Lower lobe of right lung (tissue), 2 donors: ENCODE data around the gene MYOM1. TPM values are rescaled to one million over a fixed set of nuclear protein-coding genes. Genes with fewer than 3 reads are reported as not detected.

ENCODE experiments used
- ATAC-seq, 2 donors: fragments of 200-7000 bp; cut with Tn5 transposase; one replicate each; pipeline ENCODE4 v1.9.1; 2020 to 2022; ENCODE audit warnings: mild to moderate bottlenecking in 2 of 2, moderate library complexity in 2 of 2
- DNase-seq: peaks from one replicate; pipeline ENCODE4 v3.0.0-alpha.2; 2020
- H3K27ac ChIP-seq: fragments of 200-600 bp; one replicate; pipeline ENCODE4 v1.8.0; 2022
- H3K27me3 ChIP-seq: fragments of 200-600 bp; one replicate; pipeline ENCODE4 v1.8.0; 2022; ENCODE audit warnings: low read depth
- H3K36me3 ChIP-seq: fragments of 200-600 bp; one replicate; pipeline ENCODE4 v1.8.0; 2022; ENCODE audit warnings: mild to moderate bottlenecking
- H3K4me1 ChIP-seq: fragments of 200-600 bp; one replicate; pipeline ENCODE4 v1.8.0; 2022
- H3K4me3 ChIP-seq: fragments of 200-600 bp; one replicate; pipeline ENCODE4 v1.8.0; 2022; ENCODE audit warnings: mild to moderate bottlenecking
- H3K9me3 ChIP-seq: fragments of 200-600 bp; one replicate; pipeline ENCODE4 v1.8.0; 2022
- CTCF ChIP-seq: fragments of 200-600 bp; IDR thresholded peaks from one replicate; pipeline ENCODE4 v1.8.0; 2022; ENCODE audit warnings: antibody characterized with exemption, mild to moderate bottlenecking
- intact Hi-C: fragments of 100-400 bp; cut with DNase I; formaldehyde crosslinking; loops from one replicate; pipeline ENCODE4 v1.11.0; 2022
- total RNA-seq: library from RNA; stranded (reverse); fragmentation: NEBNext Ultra II Directional; extraction: Animal tissue kit (Norgen Biotek cat#: 25700); gene quantifications from one replicate; pipeline ENCODE4 v1.2.1, GENCODE V29; 2021
- donor health status: DM: no; HTN: yes; CAD: no; lungs with severe emphysema.

MYOM1 gene
- total RNA-seq, 1 donor from 2014 or later: 5.0 TPM

DNA sequence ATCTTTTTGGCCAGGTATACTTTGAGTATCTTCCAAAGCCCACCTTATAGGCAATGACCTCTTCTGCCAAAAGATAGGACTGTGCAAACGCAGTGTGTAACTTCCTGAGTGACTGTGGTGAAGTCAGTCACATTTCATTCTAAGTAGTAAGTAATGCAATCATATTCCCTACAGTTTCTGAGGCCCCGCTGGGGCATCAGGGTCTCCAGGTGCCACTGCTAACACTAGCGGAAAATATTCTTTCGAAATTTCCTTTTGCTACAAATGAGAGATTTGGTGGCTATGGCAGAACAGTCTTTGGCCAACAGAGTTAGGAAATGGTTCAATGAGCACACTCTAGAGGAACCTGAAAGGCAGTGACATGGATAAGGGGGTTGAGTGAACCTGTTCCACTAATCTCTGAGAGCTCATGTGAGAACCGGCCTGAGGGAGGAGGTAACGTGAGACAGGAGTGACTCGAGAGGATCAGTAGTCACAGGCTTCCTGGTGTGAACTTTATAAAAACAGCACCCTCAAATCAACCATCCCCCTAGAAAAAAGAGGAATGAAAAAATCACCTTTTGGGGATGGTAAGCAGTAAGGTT, 104.2 kb downstream of the MYOM1 start:
- peak overlapping the region; percentile 44 for H3K27ac ChIP-seq
- H3K4me1 ChIP-seq: peaks cover 3% of the 10 kb centered on the region
- H3K27me3 ChIP-seq: no peaks in the 10 kb centered on the region
- no peak overlapping the region for H3K4me3 ChIP-seq
- ATAC-seq (no peak), DNase-seq (no peak)
- no peaks in the 10 kb centered on the region for H3K9me3 ChIP-seq
- no peaks in the 10 kb centered on the region for H3K36me3 ChIP-seq
- no peak for TF ChIP-seq CTCF
- intact Hi-C loops: no loop called here

DNA sequence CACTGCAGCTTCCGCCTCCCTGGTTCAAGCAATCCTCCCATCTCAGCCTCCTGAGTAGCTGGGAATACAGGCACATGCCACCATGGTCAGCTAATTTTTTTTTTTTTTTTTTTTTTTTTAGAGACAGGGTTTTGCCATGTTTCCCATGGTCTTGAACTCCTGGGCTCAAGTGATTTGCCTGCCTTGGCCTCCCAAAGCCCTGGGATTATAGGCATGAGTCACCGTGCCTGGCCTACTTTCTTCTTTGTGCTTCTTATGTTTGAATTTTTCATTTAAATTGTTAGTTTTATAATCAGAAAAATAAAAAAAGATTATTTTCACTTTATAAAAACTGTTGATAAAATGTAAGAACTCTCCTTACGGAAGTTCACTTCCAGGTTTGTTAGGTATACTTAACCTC, 105.3 kb downstream of the MYOM1 start:
- Histone ChIP-seq H3K36me3 (no peaks in the 10 kb centered on the region), H3K4me3 (no peak overlapping the region), H3K9me3 (no peaks in the 10 kb centered on the region), H3K27me3 (no peaks in the 10 kb centered on the region), H3K27ac (no peak overlapping the region), H3K4me1 (peaks cover 3% of the 10 kb centered on the region)
- DNase-seq (no peak), ATAC-seq (no peak)
- intact Hi-C loops: no loop called here
- no peak for TF ChIP-seq CTCF

DNA sequence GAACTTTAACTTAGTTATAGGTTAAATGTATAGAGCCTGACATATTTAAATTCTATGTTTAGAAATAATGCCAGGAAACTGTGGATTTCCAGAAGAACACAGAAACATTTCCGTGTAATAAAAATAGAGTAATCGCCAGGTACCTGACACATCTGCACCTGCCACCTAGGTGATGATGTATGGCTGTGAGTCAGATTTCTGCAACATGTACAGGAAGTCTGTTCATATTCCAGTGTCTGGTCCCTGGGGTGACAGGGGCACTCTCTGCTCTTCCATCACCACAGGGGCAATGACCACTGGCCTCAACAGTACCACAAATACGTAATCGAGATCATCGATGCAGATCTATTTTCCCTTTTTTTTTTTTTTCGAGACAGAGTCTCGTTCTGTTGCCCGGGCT, 105.7 kb downstream of the MYOM1 start:
- Histone ChIP-seq H3K27ac (no peak overlapping the region), H3K9me3 (no peaks in the 10 kb centered on the region), H3K36me3 (no peaks in the 10 kb centered on the region), H3K4me1 (peaks cover 3% of the 10 kb centered on the region), H3K27me3 (no peaks in the 10 kb centered on the region), H3K4me3 (no peak overlapping the region)
- no peak for DNase-seq
- intact Hi-C loops: no loop called here
- TF ChIP-seq CTCF: no peak
- ATAC-seq: no peak

DNA sequence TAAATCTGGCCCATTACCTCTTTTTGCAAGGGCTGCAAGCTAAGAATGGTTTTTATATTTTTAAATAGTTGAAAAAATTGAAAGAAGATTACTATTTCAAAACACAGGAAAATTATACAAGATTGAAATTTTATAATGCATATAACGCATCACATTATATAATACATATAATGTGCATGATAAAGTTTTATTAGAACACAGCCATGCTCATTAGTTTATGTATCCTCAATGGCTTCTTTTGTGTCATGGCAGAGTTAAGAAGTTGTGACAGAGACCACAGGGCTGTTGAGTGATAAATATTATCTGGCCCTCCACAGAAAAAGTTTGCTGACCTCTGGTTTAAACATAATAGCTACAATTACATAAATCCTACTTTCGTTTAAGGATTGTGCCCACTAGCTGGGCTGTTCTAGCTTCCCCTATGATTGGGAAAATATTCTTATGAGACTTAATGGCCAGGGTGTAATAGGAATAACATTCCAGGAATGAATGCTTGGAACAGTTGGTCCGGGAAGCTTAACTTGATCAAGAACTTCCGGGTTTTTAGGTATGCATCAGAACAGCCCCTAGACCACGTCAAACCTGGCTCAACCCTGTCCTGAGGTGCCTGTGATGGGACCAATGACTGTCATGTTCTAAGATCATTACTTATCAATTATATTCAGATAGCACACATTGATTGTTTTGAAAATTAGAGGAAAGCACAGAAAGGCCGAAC, 108.1 kb downstream of the MYOM1 start:
- no peaks in the 10 kb centered on the region for H3K27me3 ChIP-seq
- no peaks in the 10 kb centered on the region for H3K9me3 ChIP-seq
- H3K4me3 ChIP-seq: no peak overlapping the region
- no peaks in the 10 kb centered on the region for H3K36me3 ChIP-seq
- peak in 1 of 2 donors; percentile 62 for ATAC-seq
- no peak overlapping the region for H3K27ac ChIP-seq
- no peak for TF ChIP-seq CTCF
- intact Hi-C loops: no loop called here
- DNase-seq: no peak
- H3K4me1 ChIP-seq: no peaks in the 10 kb centered on the region

- no peak for TF ChIP-seq CTCF
- intact Hi-C loops: no loop called here
Measured at GRCh38 chr18:3110034-3110752, 109.6 kb downstream of the MYOM1 start.

More at GRCh38 chr18:3110034-3110752, 109.6 kb downstream of the MYOM1 start:
- Histone ChIP-seq H3K4me3 (no peak overlapping the region), H3K36me3 (no peaks in the 10 kb centered on the region), H3K27me3 (no peaks in the 10 kb centered on the region), H3K27ac (no peak overlapping the region), H3K9me3 (no peaks in the 10 kb centered on the region), H3K4me1 (no peaks in the 10 kb centered on the region)
- DNase-seq (no peak), ATAC-seq (no peak)
